HG03565 (cell line): ENCODE results near the gene PNMA8B.

Experiments used
- ATAC-seq: cut with Tn5 transposase; IDR thresholded peaks from one replicate; pipeline ENCODE4 v1.9.1; 2021; ENCODE audit warnings: mild to moderate bottlenecking, moderate library complexity; ENCODE audit not compliant: unreplicated experiment

Gene PNMA8B

DNA sequence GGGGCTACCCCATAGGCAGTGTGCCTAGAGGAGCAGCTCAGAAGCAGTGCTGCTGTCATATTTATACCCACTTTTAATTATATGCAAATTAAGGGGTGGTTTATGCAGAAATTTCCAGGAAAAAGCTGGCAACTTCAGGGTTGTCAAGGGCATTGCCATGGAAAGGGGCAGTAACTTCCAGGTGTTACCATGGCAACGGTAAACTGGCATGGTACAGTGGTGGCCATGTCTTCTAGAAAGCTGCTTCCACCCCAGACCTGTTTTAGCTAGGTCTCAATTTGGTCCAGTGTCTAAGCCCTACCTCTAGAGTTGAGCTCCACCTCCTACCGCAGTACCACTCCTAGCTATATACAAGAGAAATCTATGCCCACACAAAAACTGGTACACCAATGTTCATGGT is 35.6 kb downstream of the PNMA8B start:
- no peak for ATAC-seq

DNA sequence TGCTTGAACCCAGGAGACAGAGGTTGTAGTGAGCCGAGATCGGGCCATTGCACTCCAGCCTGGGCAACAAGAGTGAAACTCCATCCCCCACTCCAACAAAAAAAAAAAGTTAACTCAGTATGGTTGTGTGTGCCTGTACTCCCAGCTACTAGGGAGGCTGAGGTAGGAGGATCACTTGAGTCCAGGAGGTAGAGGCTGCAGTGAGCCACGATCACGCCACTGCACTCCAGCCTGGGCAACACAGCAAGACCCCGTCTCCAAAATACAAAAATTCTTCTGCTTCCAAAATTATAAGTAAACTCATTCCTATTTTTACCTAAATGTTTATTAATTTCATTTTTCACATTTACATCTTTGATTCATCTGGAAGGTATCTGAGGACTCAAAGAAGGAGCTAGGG is 38.7 kb downstream of the PNMA8B start:
- ATAC-seq, result no peak

DNA sequence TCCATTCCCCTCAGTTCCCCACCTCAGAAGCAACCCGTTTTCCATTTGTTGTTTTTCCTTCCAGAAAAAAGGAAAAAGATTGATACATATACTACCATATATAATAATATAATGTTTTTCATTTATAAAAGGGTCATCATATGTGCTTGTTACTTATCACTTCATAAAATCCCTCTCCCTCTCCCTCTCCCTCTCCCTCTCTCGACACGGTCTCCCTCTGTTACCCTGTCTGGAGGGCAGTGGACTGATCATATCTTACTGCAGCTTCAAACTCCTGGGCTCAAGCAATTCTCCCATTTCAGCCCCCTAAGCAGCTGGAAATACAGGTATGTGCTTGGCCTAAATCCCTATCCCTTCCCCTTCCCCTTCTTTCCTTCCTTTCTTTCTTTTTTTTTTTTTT is 41.4 kb downstream of the PNMA8B start:
- ATAC-seq, result no peak

DNA sequence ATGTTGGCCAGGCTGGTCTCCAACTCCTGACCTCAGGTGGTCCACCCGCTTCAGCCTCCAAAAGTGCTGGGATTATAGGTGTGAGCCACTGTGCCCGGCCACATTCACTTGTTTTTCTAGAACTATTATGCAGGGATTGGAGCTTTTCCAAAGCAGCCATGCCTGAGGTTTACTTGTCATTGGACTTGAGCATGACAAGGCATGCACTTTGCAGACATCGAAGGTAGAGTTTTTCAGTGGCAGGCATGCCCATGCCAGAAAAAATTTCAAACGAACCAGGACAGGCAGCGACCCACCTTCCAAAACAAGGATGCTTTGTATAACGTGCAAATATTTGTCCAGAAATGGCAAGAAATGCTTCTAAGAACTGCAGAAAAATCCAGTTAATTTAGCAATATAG is 42.0 kb downstream of the PNMA8B start:
- no peak for ATAC-seq

DNA sequence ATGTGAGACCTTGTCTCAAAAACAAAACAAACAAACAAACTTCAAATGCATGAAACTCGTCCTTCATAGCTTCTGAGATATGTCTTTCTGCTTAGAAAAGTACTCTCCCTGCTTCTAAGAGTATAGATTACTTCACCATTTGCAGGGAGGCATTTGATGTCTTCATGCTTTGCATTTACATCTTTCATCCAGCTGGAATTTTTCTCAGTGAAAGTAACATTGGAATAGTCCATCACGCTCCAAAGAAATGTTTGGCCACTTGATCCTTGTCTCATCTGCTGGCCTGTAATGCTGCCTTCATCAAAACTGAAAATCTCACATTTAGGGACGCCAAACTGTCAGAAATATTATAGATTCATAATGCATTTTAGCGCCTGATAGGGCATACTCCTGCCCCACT is 43.5 kb downstream of the PNMA8B start:
- ATAC-seq, result no peak

DNA sequence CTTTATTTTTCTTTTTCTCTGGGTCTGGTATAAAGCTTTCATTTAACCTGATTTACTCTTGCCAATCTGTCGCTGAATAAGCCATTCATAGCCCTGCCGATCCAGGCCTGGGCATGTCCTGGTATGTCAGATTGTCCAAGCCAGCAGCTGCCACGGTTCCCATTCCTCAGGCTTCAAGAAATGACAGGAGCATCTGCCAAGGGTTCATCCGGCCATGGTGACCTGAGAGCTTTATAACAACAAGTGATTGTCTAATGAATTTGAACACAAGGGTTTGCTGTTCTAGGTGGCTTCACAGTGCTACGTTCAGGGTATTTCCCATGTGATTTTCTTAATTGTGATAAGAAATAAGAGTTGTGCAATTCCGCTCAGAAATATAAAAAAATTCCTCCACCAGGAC is 44.3 kb downstream of the PNMA8B start:
- ATAC-seq, result no peak

DNA sequence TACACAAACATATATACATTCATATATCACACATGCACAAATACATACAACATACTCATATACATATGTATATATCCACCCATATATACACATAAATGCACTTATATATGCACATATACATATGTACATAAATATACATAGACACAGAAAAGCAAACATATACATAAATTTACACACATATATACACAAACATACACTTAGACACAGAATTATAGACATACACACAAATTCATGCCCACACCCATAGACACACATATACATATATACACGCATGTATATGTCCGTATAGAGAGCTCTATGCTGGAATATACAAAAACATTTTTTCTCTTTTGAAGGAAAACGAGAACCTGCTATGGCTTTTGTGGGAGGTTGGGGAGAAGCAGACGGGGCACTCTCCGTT is 44.9 kb downstream of the PNMA8B start:
- ATAC-seq, result no peak

DNA sequence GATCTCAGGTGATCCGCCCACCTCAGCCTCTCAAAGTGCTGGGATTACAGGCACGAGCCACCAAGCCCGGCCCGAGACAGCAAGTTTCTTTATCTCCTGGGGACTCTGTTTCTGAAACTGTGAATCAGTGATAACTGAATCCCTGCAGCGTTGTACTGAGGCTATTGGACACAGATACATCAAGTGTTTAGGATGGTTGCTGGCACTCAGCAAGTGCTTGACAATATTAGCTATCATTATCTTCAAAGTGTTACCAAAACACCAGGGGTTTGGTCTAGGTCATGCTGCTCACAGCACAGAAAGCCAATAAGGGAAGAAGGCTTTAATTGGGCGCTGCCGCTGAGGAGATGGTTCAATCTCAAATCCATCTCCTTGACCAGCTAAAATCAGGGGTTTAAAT is 46.4 kb downstream of the PNMA8B start:
- no peak for ATAC-seq

DNA sequence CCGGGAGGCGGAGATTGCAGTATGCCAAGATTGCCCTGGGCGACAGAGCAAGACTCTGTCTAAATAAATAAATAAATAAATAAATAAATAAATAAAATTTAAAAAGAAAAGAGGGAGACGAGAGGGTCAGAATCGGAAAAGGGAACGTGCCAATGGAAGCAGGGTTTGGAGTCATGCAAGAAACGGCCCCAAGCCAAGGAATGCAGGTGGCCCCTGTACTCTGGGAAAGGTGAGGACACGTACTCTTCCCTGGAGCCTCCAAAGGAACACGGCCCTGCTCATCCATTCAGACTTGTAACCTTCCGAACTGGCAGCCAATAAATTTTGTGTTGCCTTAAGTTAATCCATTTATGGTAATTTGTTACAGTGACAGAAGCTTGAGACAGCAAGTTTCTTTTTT is 47.1 kb downstream of the PNMA8B start:
- ATAC-seq, result no peak

DNA sequence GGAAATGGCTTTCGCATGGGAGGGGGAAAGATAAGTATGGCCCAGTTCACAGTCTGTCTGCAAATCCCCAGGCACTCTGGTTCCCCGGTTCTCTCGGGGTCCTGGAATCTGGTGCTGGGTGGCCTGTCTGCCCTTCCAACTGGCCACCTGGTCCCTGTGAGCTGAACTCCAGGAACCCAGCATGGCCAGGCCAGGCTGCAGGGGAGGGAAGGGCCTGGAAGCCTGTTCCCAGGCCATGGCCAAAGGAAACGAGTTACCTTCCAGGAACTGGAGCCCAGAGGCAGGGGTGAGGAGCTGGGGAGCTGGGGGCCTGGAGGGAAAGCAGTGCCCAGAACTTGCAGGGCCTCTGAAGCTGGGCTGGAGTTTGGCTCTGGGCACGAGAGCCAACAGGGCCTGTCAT is 47.8 kb downstream of the PNMA8B start:
- ATAC-seq, result no peak

DNA sequence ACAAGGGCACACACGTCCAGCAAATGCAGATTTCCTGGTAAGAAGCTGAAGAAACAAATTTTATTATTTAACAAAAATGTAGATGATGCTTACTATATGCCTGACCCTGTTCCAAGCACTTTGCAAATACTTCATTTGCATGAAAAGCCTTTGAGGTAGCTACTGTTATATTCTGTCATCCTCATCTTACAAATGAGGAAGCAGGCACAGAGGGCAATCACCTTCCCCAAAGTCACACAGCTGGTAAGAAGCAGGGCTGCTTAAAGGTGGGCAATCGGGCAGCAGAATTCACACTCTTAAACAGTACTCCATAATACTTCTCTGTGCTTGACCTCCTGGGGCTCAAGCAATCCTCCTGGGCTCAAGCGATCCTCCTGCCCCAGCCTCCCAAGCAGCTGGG is 48.7 kb downstream of the PNMA8B start:
- no peak for ATAC-seq

DNA sequence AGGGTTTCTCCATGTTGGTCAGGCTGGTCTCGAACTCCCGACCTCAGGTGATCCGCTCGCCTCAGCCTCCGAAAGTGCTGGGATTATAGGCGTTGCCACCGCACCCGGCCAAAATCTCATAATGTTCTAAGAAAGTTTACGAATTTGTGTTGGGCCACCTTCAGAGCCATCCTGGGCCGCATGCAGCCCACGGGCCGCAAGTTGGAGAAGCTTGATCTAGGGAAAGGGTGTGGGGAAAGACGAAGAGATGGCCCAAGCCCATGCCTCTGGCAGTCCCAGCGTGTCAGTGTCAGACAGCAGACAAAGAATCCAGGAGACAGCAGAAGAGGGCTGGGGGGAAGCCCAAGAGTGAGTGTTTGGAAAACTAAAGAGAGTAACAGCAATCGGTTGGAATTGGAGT is 49.6 kb downstream of the PNMA8B start:
- ATAC-seq, result no peak

DNA sequence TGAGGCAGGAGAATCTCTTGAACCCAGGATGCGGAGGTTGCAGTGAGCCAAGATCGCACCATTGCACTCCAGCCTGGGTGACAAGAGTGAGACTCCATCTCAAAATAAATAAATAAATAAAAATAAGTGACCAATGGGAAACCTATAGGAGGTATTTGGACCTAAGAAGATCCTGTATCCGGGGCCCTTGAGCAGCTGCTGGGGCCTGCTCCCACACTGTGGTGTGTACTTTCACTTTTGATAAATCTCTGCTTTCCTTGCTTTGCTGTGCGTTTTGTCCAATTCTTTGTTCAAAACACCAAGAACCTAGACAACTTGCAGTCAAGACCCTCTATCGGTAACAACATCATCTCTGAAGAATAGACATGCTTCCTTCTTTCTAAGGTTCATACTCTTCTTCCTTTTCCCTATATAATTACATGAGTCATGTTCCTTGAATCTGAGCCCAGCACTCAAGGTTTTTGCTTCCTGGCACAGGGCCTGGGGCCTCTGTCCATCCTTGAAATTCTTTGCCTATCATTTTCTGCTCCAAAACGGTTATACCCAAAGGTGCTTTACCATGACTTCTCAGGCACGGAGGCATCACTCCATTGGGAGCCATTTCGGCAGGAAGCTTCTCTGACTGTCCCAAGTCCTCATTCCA is 52.7 kb downstream of the PNMA8B start:
- ATAC-seq, result no peak

DNA sequence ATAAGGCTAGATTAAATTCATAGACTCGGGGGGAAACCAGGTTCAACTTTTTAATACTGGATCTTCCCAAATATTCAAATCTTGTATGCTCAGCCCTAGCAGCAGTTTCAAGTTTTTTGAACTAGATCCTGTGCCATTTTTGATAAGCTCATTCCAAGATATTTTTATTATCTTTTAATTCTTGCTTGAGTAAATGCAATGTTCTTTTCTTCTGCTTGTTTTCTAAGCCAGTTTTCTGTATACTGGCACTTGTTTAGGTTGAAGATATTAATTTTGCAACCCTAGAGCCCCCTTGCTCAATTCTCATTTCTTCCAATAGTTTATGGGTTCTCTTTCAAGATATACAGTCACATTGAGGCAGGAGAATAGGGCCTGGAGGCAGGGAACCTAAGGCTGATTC is 53.8 kb downstream of the PNMA8B start:
- ATAC-seq, result no peak
